GM18951 (cell line): ENCODE data around the gene TMOD4.

Experiments used
- POLR2A ChIP-seq: IDR thresholded peaks from 4 replicates; pipeline ENCODE4 v1.6.1; 2011; ENCODE audit warnings: mild to moderate bottlenecking; ENCODE audit not compliant: insufficient read length, insufficient read depth; ENCODE audit errors: extremely low read depth
- in situ Hi-C: fragments of 300-500 bp; cut with MboI; formaldehyde crosslinking; loops from one replicate; pipeline ENCODE4 v1.12.0; 2022; ENCODE audit warnings: low sequenced_read_pairs, mixed read lengths, inconsistent platforms; ENCODE audit not compliant: unreplicated experiment

Gene TMOD4

DNA sequence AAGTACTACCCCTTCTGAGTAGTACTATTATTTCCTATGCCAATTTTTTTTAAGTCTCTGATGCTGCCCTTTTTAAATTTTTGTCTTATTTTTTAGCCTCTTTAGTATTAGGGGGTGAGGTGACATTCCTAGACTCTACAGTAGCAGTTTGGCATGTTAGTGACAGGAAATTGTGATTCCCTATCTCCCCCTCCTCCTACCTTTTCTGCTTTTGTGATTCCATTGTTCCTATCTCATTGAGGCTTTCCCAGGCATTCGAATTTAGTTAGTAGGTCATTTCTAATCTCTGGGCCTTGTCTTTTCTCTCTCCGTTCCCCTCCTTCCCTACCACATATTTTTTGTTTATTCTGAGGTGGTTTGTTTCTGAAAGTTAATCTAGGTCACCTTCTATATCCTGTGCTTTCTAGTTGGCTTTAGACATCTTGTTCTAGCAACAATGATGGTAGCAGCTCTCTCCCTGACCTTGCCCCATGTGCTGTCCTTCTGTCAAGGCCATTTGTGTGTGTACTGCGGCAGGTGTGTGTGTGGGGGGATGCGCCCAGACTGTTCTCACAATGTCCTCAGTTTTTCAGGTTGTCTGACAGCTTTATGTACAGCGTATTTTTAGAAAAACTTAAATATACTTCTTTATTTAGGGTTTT, 50.9 kb downstream of the TMOD4 start:
- TF ChIP-seq POLR2A: no peak
- in situ Hi-C loops: no loop called here
